OCI-LY3 (cell line): ENCODE data around the gene POLD4.

Experiments
- H2AFZ ChIP-seq: fragments of 200-600, 300-600 bp; shearing (Covaris generic); 2 replicates; pipeline ENCODE4 v1.6.0; 2014; ENCODE audit warnings: antibody characterized with exemption, low read depth, low read length
- H3K27ac ChIP-seq: fragments of 200-600, 300-600 bp; sonication (generic); 2 replicates; pipeline ENCODE4 v1.5.1; 2014; ENCODE audit warnings: mild to moderate bottlenecking, low read length, moderate library complexity, mixed read lengths
- H3K27me3 ChIP-seq: fragments of 200-600, 300-600 bp; sonication (generic); 2 replicates; pipeline ENCODE4 v1.6.1; 2014; ENCODE audit warnings: low read depth, low read length, mixed read lengths
- H3K36me3 ChIP-seq: fragments of 200-600, 300-600 bp; sonication (generic); replicated peaks from 2 replicates; pipeline ENCODE3; 2014; ENCODE audit warnings: low read depth, low read length, mixed read lengths
- H3K4me1 ChIP-seq: fragments of 300-600, 200-600 bp; sonication (generic); 2 replicates; pipeline ENCODE4 v1.6.1; 2014; ENCODE audit warnings: low read length, mixed read lengths
- H3K4me2 ChIP-seq: fragments of 200-600, 300-600 bp; sonication (generic); 2 replicates; pipeline ENCODE4 v1.6.1; 2014; ENCODE audit warnings: low read length, mixed read lengths
- H3K4me3 ChIP-seq: fragments of 300-600, 200-600 bp; sonication (generic); 2 replicates; pipeline ENCODE4 v1.5.1; 2014; ENCODE audit warnings: antibody characterized with exemption, mild to moderate bottlenecking, low read length, moderate library complexity
- H3K79me2 ChIP-seq: fragments of 300-600, 200-600 bp; shearing (Covaris generic); 2 replicates; pipeline ENCODE4 v1.6.1; 2014; ENCODE audit warnings: mild to moderate bottlenecking, low read length, mixed read lengths
- H3K9ac ChIP-seq: fragments of 300-600, 200-600 bp; shearing (Covaris generic); 2 replicates; pipeline ENCODE4 v1.6.0; 2014; ENCODE audit warnings: mild to moderate bottlenecking, low read length, moderate library complexity
- H3K9me3 ChIP-seq: fragments of 200-600, 300-600 bp; shearing (Covaris generic); 2 replicates; pipeline ENCODE4 v1.6.1; 2014; ENCODE audit warnings: low read length, mixed read lengths; ENCODE audit not compliant: insufficient read depth
- H4K20me1 ChIP-seq: fragments of 200-600, 300-600 bp; sonication (generic); 2 replicates; pipeline ENCODE4 v1.6.1; 2016; ENCODE audit warnings: low read length, mixed read lengths; ENCODE audit not compliant: insufficient read depth
- CTCF ChIP-seq: fragments of 200-600, 300-600 bp; sonication (generic); IDR thresholded peaks from 2 replicates; pipeline ENCODE4 v1.5.1; 2014; ENCODE audit warnings: antibody characterized with exemption, low read length, low read depth
- EZH2phosphoT487 ChIP-seq: fragments of 200-600 bp; shearing (Covaris generic); IDR thresholded peaks from 2 replicates; pipeline ENCODE4 v1.6.1; 2018; ENCODE audit warnings: antibody characterized with exemption, mixed run types, low read depth

Gene POLD4

GRCh38 chr11:67352546-67353316, 615 bp downstream of the POLD4 start:
- Histone ChIP-seq H3K27ac (peak overlapping the region; percentile 98), H3K36me3 (peaks cover 13% of the 10 kb centered on the region), H3K79me2 (peaks cover 30% of the 10 kb centered on the region), H3K4me3 (peak overlapping the region; percentile 83), H3K9ac (peak overlapping the region; percentile 99), H2AFZ (no peak overlapping the region), H3K4me1 (peaks cover 84% of the 10 kb centered on the region), H3K27me3 (no peaks in the 10 kb centered on the region), H3K4me2 (peak overlapping the region; percentile 97), H4K20me1 (no peaks in the 10 kb centered on the region), H3K9me3 (no peaks in the 10 kb centered on the region)
- no peak for TF ChIP-seq CTCF
- no peak for TF ChIP-seq EZH2phosphoT487

- peak overlapping the region; percentile 98 for H3K27ac ChIP-seq
- H3K4me2 ChIP-seq = peak overlapping the region; percentile 97
- peak overlapping the region; percentile 83 for H3K4me3 ChIP-seq
- H3K9ac ChIP-seq = peak overlapping the region; percentile 99
- no peaks in the 10 kb centered on the region for H3K9me3 ChIP-seq
- no peak overlapping the region for H2AFZ ChIP-seq
- peaks cover 81% of the 10 kb centered on the region for H3K4me1 ChIP-seq
- TF ChIP-seq CTCF = peak; percentile 88
- TF ChIP-seq EZH2phosphoT487 = no peak
- peaks cover 28% of the 10 kb centered on the region for H3K79me2 ChIP-seq
- peaks cover 13% of the 10 kb centered on the region for H3K36me3 ChIP-seq
- H3K27me3 ChIP-seq = no peaks in the 10 kb centered on the region
- no peaks in the 10 kb centered on the region for H4K20me1 ChIP-seq
These were observed 1.9 kb downstream of the POLD4 start for GRCh38 chr11:67351275-67352005.

GRCh38 chr11:67349928-67350465, 3.3 kb downstream of the POLD4 start:
- TF ChIP-seq CTCF (no peak), EZH2phosphoT487 (no peak)
- no peak overlapping the region; the same call in 1 of the 2 replicates for H3K9ac ChIP-seq
- H3K27ac ChIP-seq = peak overlapping the region; percentile 76
- H2AFZ ChIP-seq = no peak overlapping the region
- peaks cover 15% of the 10 kb centered on the region for H3K79me2 ChIP-seq
- peak overlapping the region; percentile 67 for H3K4me2 ChIP-seq
- no peaks in the 10 kb centered on the region for H4K20me1 ChIP-seq
- peaks cover 13% of the 10 kb centered on the region for H3K36me3 ChIP-seq
- no peaks in the 10 kb centered on the region for H3K9me3 ChIP-seq
- H3K4me1 ChIP-seq = peaks cover 81% of the 10 kb centered on the region
- H3K4me3 ChIP-seq = no peak overlapping the region
- no peaks in the 10 kb centered on the region for H3K27me3 ChIP-seq

- no peaks in the 10 kb centered on the region for H4K20me1 ChIP-seq
- H3K4me2 ChIP-seq = peak overlapping the region; percentile 67
- no peaks in the 10 kb centered on the region for H3K9me3 ChIP-seq
- no peaks in the 10 kb centered on the region for H3K27me3 ChIP-seq
- peak overlapping the region; percentile 76 for H3K27ac ChIP-seq
- H2AFZ ChIP-seq = no peak overlapping the region
- peaks cover 80% of the 10 kb centered on the region for H3K4me1 ChIP-seq
- peak overlapping the region; percentile 0; the same call in 1 of the 2 replicates for H3K9ac ChIP-seq
- H3K79me2 ChIP-seq = peaks cover 15% of the 10 kb centered on the region
- no peak overlapping the region for H3K4me3 ChIP-seq
- peaks cover 13% of the 10 kb centered on the region for H3K36me3 ChIP-seq
- TF ChIP-seq EZH2phosphoT487 (no peak), CTCF (no peak)
These were observed 3.9 kb downstream of the POLD4 start for GRCh38 chr11:67349457-67349856.
